Measurements from ENCODE around the gene MYOM3. TPM values are rescaled to one million over a fixed set of nuclear protein-coding genes. Genes with fewer than 3 reads are reported as not detected.
A peak's percentile ranks its signal among the peaks of the same experiment; 100 is the strongest.

MYOM3 gene
- total and polyA plus RNA-seq, 2 of the 13 experiments (the other 11 are each of a cell fraction or from before 2014, with no cell fraction given): 5.8 to 15.3 TPM

GRCh38 chr1:24021403-24022266 is 90.3 kb downstream of the MYOM3 start (continued):
- TF ChIP-seq ZFP36 (IDR thresholded peaks at IDR 0.05; ENCODE audit: borderline replicate concordance, low read depth, low read length, partially characterized antibody) (no peak), ARID5B (CRISPR knock-in tag; IDR thresholded peaks at IDR 0.05) (peak; percentile 96), ZBTB2 (CRISPR knock-in tag; IDR thresholded peaks at IDR 0.05; ENCODE audit: low read depth) (peak; percentile 63; the same call in 1 of the 2 replicates), NR1H2 (CRISPR knock-in tag; IDR thresholded peaks at IDR 0.05; ENCODE audit: borderline replicate concordance, low read depth) (no peak), SMARCC2 (IDR thresholded peaks at IDR 0.05) (no peak), ZNF232 (CRISPR knock-in tag; IDR thresholded peaks at IDR 0.05; ENCODE audit: borderline replicate concordance) (peak; percentile 52), DPF2 (CRISPR knock-in tag; IDR thresholded peaks at IDR 0.05; ENCODE audit: borderline replicate concordance, low read depth) (peak; percentile 81), NR2F2 (IDR thresholded peaks at IDR 0.05; ENCODE audit: borderline replicate concordance, low read depth) (peak; percentile 81; the same call in 1 of the 2 replicates), CCDC6 (CRISPR knock-in tag; IDR thresholded peaks at IDR 0.05) (peak; percentile 64; the same call in 1 of the 2 replicates), HIC2 (CRISPR knock-in tag; IDR thresholded peaks at IDR 0.05; ENCODE audit: low read depth) (peak; percentile 30; the same call in 1 of the 2 replicates), ZNF225 (CRISPR knock-in tag; IDR thresholded peaks at IDR 0.05) (no peak), ZNF180 (CRISPR knock-in tag; IDR thresholded peaks at IDR 0.05; ENCODE audit: borderline replicate concordance, low read depth) (0 out of 2 replicates have a peak, but pooled peaks have one; percentile 61), ZNF160 (CRISPR knock-in tag; IDR thresholded peaks at IDR 0.05) (no peak), KLF9 (CRISPR knock-in tag; IDR thresholded peaks at IDR 0.05; ENCODE audit: low read depth) (peak; percentile 79; the same call in 1 of the 2 replicates), THAP7 (CRISPR knock-in tag; IDR thresholded peaks at IDR 0.05) (0 out of 2 replicates have a peak, but pooled peaks have one; percentile 71), SMAD1 (CRISPR knock-in tag; IDR thresholded peaks at IDR 0.05; ENCODE audit: borderline replicate concordance, low read depth) (no peak), KDM5A (IDR thresholded peaks at IDR 0.05; ENCODE audit: borderline replicate concordance, low read length) (no peak; the same call in 1 of the 2 replicates), KMT2B (CRISPR knock-in tag; IDR thresholded peaks at IDR 0.05) (peak; percentile 76)

Data from HepG2 (cell line).